ENCODE data around the gene KAZN. TPM values are rescaled to one million over a fixed set of nuclear protein-coding genes. Genes with fewer than 3 reads are reported as not detected.

Gene KAZN
- total RNA-seq, 1 donor from 2014 or later = 33.5 TPM

DNA sequence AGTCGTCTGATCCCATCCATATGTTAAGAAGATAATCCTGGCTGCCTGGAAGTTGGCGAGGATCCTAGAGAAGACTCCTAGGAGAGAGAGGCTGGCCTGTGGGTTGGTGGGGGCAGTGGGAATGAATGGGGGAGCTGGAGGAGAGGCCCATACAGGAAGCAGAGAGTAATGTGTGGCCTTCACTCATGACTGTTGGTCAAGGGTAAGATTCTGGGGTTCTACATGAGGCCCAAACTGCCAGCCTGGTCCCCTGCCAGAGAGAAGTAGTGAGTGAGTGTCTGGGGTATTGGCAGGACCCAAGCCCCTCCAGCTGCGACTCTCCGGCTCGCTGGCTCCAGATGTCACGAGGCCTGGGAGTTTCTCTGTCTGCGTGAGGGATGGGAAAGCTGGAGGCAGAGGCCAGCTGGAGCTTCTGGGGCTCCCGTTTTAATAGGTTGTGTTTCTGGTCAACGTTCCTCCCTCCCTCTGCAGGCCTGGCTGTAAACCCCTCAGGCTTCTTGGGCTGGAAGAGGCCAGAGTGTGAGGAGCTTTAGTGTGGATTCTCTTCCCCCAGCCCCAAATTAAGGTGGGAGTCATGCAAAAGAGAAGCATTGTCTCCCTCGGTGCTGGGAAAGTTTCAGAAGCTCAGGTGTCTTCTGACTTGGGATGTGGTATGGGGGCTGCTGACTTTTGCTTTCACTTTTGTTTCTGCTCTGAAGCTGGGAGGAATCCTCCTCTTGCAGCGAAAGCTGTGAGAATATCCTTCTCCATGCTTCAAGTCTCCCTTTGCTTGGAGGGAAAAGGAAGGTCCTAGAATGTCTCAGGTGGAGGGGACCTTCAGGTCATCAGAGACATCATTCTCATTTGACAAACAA, 557.6 kb downstream of the KAZN start:
- Histone ChIP-seq H3K27me3 (no peaks in the 10 kb centered on the region), H3K4me1 (peaks cover 30% of the 10 kb centered on the region), H3K36me3 (no peaks in the 10 kb centered on the region), H3K9me3 (no peaks in the 10 kb centered on the region), H3K4me3 (peak overlapping the region; percentile 22), H3K27ac (no peak overlapping the region)
- TF ChIP-seq, protein P1, sequence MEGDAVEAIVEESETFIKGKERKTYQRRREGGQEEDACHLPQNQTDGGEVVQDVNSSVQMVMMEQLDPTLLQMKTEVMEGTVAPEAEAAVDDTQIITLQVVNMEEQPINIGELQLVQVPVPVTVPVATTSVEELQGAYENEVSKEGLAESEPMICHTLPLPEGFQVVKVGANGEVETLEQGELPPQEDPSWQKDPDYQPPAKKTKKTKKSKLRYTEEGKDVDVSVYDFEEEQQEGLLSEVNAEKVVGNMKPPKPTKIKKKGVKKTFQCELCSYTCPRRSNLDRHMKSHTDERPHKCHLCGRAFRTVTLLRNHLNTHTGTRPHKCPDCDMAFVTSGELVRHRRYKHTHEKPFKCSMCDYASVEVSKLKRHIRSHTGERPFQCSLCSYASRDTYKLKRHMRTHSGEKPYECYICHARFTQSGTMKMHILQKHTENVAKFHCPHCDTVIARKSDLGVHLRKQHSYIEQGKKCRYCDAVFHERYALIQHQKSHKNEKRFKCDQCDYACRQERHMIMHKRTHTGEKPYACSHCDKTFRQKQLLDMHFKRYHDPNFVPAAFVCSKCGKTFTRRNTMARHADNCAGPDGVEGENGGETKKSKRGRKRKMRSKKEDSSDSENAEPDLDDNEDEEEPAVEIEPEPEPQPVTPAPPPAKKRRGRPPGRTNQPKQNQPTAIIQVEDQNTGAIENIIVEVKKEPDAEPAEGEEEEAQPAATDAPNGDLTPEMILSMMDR (IDR thresholded peaks at IDR 0.05) = no peak
- no peak for ATAC-seq
- peak; percentile 57 for DNase-seq
- intact Hi-C loops (cut with DNase I) = loop anchor here (10.0 kb wide), 1 partner anchor 119 kb away; no protein-coding TSS in a partner anchor

DNA sequence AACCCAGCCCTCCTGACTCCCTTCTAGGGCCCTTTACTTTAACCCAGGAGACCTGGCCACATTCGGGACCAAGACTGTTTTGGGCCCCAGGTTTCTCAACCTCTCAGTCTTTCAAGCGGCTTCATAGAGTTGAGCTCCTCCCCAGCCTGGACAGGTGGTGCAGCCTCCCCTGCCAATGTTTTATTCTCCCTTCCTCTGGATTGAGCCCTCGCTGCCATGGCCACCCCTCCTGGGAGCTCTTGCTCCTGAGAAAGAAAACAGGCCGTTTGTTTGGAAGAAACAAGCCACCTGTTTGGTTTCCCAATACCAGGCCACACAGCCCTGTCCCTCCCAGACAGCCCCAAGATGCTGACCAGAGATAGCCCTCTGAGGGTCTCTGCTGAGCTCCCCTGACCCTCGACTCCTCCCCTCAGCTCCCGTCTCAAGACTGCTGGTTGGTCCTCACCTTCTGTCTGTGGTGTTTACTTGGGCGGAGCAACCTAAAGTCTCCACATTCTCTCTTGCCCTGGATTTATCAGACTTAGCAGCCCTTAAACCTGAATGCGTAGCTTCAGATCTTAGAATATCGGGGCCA, 558.4 kb downstream of the KAZN start:
- DNase-seq = peak; percentile 21
- TF ChIP-seq, protein P1 (IDR thresholded peaks at IDR 0.05) = no peak
- Histone ChIP-seq H3K4me3 (no peak overlapping the region), H3K9me3 (no peaks in the 10 kb centered on the region), H3K4me1 (peaks cover 27% of the 10 kb centered on the region), H3K36me3 (no peaks in the 10 kb centered on the region), H3K27ac (no peak overlapping the region), H3K27me3 (no peaks in the 10 kb centered on the region)
- intact Hi-C loops (cut with DNase I) = loop anchor here (10.0 kb wide), 1 partner anchor 118 kb away; no protein-coding TSS in a partner anchor
- no peak for ATAC-seq

DNA sequence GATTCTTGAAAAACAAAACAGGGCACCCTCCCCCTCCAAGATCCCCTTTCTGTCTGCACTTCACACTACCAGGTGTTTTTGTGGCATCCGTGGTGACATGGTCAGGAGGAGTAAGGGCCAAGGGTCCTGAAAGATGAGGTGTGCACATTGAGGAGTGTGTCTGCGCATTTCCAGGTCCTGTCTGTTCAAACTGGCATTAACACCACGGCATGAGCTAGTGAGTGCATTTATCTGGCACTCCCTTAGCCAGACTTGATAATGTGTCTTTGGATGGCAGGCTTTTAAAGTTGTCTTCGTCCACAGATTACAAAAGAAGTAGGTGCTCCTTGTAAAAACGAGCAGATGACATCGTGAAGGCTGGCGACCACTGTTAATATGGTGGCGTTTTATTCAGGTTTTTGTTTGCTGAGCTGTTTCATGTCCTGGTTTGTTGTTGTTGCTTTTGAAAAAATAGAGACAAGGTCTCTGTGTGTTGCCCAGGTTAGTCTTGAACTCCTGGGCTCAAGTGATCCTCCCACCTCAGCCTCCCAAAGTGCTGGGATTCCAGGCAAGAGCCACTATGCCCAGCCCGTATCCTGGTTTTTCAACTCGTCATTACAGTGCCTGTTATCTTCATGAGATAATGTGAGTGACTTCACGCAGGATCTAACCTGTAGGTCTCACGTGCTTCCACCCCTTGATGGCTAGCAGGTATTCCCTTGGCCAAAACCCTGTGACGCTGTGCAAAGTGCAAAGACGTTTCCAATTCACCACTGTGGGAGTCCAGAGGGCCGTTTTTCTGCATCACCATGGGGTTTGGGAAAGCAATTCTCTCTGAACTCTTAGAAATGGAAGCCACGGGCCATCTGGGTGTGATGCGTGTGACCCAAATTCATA, 559.3 kb downstream of the KAZN start:
- Histone ChIP-seq H3K9me3 (no peaks in the 10 kb centered on the region), H3K27me3 (no peaks in the 10 kb centered on the region), H3K36me3 (no peaks in the 10 kb centered on the region), H3K4me1 (peaks cover 23% of the 10 kb centered on the region), H3K27ac (no peak overlapping the region), H3K4me3 (no peak overlapping the region)
- intact Hi-C loops (cut with DNase I) = loop anchor here (10.0 kb wide), 1 partner anchor 117 kb away; no protein-coding TSS in a partner anchor
- ATAC-seq (no peak), DNase-seq (peak; percentile 33)
- TF ChIP-seq, protein P1 (IDR thresholded peaks at IDR 0.05) = no peak

DNA sequence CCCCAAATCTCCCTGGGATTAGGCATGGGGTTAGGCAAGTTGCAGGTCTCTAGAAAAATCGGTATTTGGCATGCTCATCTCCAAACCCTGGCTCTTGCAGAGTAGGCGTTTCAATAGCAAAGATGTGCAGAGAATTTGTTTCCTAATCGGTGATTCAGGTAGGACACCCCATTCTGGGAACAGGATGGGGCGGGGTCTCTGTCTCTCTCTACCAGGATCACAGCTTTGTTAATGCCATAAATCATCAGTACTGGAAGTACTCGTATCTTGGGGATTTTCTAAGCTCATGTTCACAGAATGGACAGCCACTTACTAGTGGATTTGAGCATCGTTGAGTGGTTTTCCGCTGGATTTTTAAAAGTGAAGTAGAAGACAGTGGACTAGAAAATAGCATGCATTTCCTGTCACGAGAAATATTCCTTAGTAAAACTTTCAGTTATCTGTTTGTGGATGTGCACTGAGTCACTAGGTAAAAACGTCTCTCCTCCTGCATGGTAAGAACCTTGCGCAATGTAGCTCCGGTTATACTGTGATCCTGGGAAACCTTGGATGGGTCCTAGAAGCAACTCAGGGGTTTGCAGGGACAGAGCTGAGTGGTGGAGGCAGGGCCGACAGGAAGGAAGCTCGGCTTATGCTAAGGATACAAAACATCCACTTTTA, 560.2 kb downstream of the KAZN start:
- intact Hi-C loops (cut with DNase I) = loop anchor here (10.0 kb wide), 1 partner anchor 116 kb away; no protein-coding TSS in a partner anchor
- TF ChIP-seq, protein P1 (IDR thresholded peaks at IDR 0.05) = no peak
- Histone ChIP-seq H3K4me3 (no peak overlapping the region), H3K27me3 (no peaks in the 10 kb centered on the region), H3K4me1 (peaks cover 23% of the 10 kb centered on the region), H3K9me3 (no peaks in the 10 kb centered on the region), H3K27ac (peak overlapping the region; percentile 51), H3K36me3 (no peaks in the 10 kb centered on the region)
- DNase-seq = no peak
- ATAC-seq = no peak

DNA sequence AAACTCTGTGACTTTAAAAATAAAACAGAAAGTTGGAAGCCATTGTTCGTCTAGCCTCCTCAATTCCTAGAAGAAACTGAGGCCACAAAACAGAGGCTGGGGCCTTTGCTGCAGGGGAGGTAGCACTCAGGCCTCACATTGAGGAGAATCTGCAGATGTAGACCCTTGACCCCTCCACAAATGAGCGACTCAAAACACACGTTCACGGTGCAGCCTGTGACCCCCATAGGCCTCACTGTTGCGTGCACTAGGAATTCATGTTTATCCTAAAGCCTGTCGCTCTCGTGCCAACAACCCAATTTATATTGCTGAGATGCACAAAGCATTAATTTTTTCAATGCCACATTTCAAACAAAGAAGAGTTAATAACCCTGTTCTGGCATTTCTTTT, 560.7 kb downstream of the KAZN start:
- peaks cover 23% of the 10 kb centered on the region for H3K4me1 ChIP-seq
- ATAC-seq (no peak), DNase-seq (no peak)
- peak overlapping the region; percentile 34 for H3K27ac ChIP-seq
- TF ChIP-seq, protein P1 (IDR thresholded peaks at IDR 0.05) = no peak
- H3K36me3 ChIP-seq = no peaks in the 10 kb centered on the region
- intact Hi-C loops (cut with DNase I) = loop anchor here (10.0 kb wide), 1 partner anchor 116 kb away; no protein-coding TSS in a partner anchor
- H3K4me3 ChIP-seq = no peak overlapping the region
- H3K27me3 ChIP-seq = no peaks in the 10 kb centered on the region
- H3K9me3 ChIP-seq = no peaks in the 10 kb centered on the region

All from upper lobe of right lung (tissue), 1 donor.